Activated CD4-positive, alpha-beta T cell treated with anti-CD3 and anti-CD28 coated beads, Interleukin-2, amount 10 ng/mL, durations not matched to agents 7 days and 5 days (primary cell): Measurements from ENCODE around the gene GFPT2. TPM values are rescaled to one million over a fixed set of nuclear protein-coding genes. Genes with fewer than 3 reads are reported as not detected.
"Not testable (repeated sequence)": the region's sequence is repeated elsewhere in the genome, so short reads cannot be mapped to it uniquely, and the experiment has no call there.

Source experiments
- CTCF ChIA-PET: fragments of 350-600 bp; sonication (Branson Sonifier 250); formaldehyde crosslinking; loops from one replicate; lab custom pipeline; 2021; ENCODE audit warnings: antibody characterized with exemption; lab: Charles Lee
- POLR2A ChIA-PET: fragments of 350-600 bp; sonication (Branson Sonifier 250); formaldehyde crosslinking; loops from one replicate; lab custom pipeline; 2021; ENCODE audit warnings: antibody characterized with exemption; lab: Charles Lee
- DNase-seq: peaks from one replicate; pipeline ENCODE4 v3.0.0-alpha.2; 2020
- H3K27ac Mint-ChIP-seq: one replicate; pipeline ENCODE4 v1.8.0; 2021; ENCODE audit warnings: mild to moderate bottlenecking, moderate library complexity, mixed read lengths
- H3K27me3 Mint-ChIP-seq: one replicate; pipeline ENCODE4 v1.8.0; 2021; ENCODE audit warnings: mixed read lengths
- H3K36me3 Mint-ChIP-seq: one replicate; pipeline ENCODE4 v1.8.0; 2021; ENCODE audit warnings: low read depth, mixed read lengths
- H3K4me1 Mint-ChIP-seq: one replicate; pipeline ENCODE4 v1.8.0; 2021; ENCODE audit warnings: mixed read lengths
- H3K4me3 Mint-ChIP-seq: one replicate; pipeline ENCODE4 v1.8.0; 2021; ENCODE audit warnings: mild to moderate bottlenecking, moderate library complexity, mixed read lengths
- H3K9me3 Mint-ChIP-seq: one replicate; pipeline ENCODE4 v1.8.0; 2021; ENCODE audit warnings: mixed read lengths
- total RNA-seq, 2 experiments: library from RNA; stranded (reverse); gene quantifications; one replicate each; pipeline ENCODE4 v1.2.3, GENCODE V29; 2021

Gene GFPT2
- total RNA-seq, 2 experiments from 2014 or later = 0.12 TPM; not detected in 1

DNA sequence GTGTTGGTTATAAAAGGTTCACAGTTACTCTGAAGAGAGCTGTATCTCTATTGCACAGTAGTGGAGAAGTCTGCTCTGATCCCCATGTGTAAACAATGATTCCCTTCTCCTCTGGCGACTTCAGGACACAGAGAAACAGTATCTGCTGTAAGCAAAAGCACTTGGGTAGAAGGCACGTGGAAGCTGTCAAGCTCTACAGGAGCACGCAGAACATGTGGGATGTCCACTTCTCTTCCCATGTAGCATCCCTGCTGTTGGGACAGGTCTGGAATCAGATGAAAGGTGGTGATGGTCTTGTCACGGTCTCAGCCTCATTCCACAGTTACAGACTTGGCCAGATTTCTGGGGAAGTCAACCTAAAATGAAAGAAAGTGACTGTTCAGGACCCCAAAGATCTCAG is 51.9 kb downstream of the GFPT2 start:
- Mint-ChIP-seq H3K4me1 (peaks cover 3% of the 10 kb centered on the region), H3K27me3 (peaks cover 2% of the 10 kb centered on the region), H3K9me3 (no peaks in the 10 kb centered on the region), H3K36me3 (no peaks in the 10 kb centered on the region), H3K27ac (no peak overlapping the region), H3K4me3 (no peak overlapping the region)
- no peak for DNase-seq
- CTCF ChIA-PET = no interaction called here
- POLR2A ChIA-PET = no interaction called here

DNA sequence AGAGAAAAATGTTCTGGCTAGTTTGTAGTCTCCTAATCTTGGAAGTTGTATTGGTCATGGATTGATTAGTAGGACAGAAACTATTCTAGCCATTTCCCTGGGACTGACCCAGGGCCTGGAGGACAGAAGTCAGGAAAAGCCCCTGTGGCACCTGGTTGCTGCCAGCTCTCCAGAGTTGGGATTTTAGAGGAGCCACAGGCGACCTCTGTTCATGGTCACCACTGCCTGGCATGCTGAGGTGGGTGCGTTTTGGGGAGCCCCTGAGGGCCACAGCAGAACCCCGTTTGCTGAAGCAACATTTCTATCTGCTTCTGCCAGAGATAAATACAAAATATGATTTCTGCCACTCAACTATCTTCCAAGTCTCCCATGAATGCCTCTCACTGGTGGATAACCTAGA is 53.6 kb downstream of the GFPT2 start:
- no peak overlapping the region for H3K4me3 Mint-ChIP-seq
- H3K9me3 Mint-ChIP-seq = no peaks in the 10 kb centered on the region
- DNase-seq = no peak
- ChIA-PET POLR2A (no interaction called here), CTCF (no interaction called here)
- peaks cover 3% of the 10 kb centered on the region for H3K4me1 Mint-ChIP-seq
- peaks cover 2% of the 10 kb centered on the region for H3K27me3 Mint-ChIP-seq
- no peak overlapping the region for H3K27ac Mint-ChIP-seq
- H3K36me3 Mint-ChIP-seq = no peaks in the 10 kb centered on the region

DNA sequence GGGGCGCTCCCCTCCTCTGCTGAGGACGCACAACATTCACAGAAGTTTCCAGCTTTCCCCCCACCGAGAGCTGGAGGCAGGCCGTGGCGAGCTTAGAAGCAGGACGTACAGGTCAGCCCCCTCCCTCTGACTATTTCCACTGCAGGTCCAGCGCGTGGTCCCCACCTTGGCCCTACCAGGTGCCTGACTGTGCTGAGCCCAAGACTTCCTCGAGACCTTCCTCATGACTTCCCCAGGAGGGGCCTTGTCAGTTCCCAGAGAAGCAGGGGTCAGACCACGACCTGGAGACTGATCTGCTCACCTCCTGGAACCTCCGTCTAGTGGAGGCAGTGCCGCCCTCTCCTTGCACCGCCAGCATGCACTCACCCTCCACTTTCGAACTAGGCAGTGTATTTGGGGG is 54.1 kb downstream of the GFPT2 start:
- CTCF ChIA-PET, H3K27ac Mint-ChIP-seq, H3K4me3 Mint-ChIP-seq, H3K27me3 Mint-ChIP-seq, DNase-seq, H3K9me3 Mint-ChIP-seq, H3K36me3 Mint-ChIP-seq, H3K4me1 Mint-ChIP-seq, POLR2A ChIA-PET: not testable (repeated sequence)

DNA sequence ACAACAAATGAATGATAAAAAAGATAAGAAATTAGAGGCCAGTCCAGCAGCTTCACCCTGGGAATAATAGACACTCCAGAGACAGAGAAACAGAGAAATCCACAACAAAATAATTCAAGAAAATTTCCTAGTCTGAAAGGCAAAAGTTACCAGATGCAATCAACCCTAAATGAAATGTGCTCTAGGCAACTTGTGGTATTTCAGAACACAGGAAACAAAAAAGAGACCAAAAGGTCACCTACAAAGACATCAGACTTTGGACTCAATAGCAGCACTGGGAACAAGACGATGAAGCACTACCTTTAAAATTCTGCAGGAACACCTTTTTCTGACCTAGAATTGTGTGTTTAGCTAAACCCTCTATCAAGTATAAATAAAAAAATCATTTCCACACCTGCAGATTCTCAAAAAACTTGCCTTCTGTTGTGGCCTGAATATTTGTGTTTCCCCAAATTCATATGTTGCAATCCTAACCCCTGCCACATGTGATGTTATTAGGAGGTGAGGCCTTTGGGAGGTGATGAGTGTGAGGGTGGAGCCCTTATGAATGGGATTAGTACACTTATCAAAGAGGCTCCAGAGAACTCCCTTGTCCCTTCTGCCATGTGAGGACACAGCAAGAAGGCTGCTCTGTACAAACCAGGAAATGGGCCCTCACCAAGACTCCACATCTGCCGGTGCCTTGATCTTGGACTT is 55.4 kb downstream of the GFPT2 start:
- Mint-ChIP-seq H3K4me3 (no peak overlapping the region), H3K9me3 (no peaks in the 10 kb centered on the region), H3K4me1 (peaks cover 16% of the 10 kb centered on the region), H3K27ac (no peak overlapping the region), H3K36me3 (no peaks in the 10 kb centered on the region), H3K27me3 (peaks cover 2% of the 10 kb centered on the region)
- CTCF ChIA-PET = no interaction called here
- POLR2A ChIA-PET = no interaction called here
- DNase-seq = no peak

DNA sequence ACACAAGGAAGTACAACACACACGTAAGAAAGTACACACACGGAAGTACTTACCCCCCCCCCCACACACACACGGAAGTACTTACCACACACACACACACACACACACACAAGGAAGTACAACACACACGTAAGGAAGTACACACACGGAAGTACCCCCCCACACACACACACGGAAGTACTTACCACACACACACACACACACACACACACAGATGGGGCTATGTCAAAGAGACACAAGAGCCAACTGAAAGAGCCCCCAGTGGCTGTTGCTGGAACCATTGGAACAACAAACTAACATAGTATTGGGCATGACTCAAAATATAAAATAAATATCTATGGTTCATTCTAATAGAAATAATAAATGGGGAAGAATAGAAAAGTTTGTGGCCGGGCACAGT is 56.4 kb downstream of the GFPT2 start:
- ChIA-PET POLR2A (no interaction called here), CTCF (interaction anchor here (4.7 kb wide), 1 partner anchor 18 kb away, joined by 40 read pairs; no protein-coding TSS in a partner anchor)
- no peak for DNase-seq
- Mint-ChIP-seq H3K4me1 (peaks cover 19% of the 10 kb centered on the region), H3K9me3 (no peaks in the 10 kb centered on the region), H3K36me3 (no peaks in the 10 kb centered on the region), H3K4me3 (no peak overlapping the region), H3K27ac (no peak overlapping the region), H3K27me3 (peaks cover 2% of the 10 kb centered on the region)

DNA sequence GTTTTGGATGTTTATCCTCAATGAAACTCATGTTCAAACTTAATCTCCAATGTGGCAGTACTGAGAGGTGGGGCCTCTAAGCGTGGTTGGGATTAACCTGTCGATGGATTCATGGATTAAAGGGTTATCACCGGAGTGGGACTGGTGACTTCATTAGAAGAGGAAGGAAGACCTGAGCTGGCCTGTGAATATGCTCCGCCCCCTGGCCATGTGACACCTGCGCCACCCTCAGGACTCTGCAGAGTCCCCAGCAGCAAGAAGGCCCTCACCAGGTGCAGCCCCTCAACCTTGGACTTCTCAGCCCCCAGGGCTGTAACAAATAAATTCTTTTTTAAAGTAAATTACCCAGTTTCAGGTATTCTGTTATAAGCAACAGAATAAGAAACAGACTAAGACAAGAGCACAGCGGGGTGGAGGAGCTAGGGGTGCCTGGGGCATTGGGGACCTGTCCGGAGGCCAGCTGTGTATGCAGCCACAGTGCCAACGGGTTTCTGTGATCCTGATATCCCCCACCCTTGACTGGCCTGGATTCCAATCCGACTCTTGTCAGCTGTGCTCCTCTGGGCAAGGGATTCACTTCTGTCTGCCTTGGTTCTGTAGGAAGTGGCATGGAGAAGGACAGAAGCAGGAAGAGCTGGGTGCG is 58.1 kb downstream of the GFPT2 start:
- CTCF ChIA-PET = interaction anchor here (1.1 to 4.7 kb wide), 6 partner anchors 11 to 178 kb away, joined by 3 to 40 read pairs (median 4); no protein-coding TSS in a partner anchor
- no peak overlapping the region for H3K4me3 Mint-ChIP-seq
- DNase-seq = no peak
- H3K27ac Mint-ChIP-seq = no peak overlapping the region
- peaks cover 29% of the 10 kb centered on the region for H3K4me1 Mint-ChIP-seq
- POLR2A ChIA-PET = no interaction called here
- peaks cover 2% of the 10 kb centered on the region for H3K27me3 Mint-ChIP-seq
- no peaks in the 10 kb centered on the region for H3K9me3 Mint-ChIP-seq
- peaks cover 9% of the 10 kb centered on the region for H3K36me3 Mint-ChIP-seq

DNA sequence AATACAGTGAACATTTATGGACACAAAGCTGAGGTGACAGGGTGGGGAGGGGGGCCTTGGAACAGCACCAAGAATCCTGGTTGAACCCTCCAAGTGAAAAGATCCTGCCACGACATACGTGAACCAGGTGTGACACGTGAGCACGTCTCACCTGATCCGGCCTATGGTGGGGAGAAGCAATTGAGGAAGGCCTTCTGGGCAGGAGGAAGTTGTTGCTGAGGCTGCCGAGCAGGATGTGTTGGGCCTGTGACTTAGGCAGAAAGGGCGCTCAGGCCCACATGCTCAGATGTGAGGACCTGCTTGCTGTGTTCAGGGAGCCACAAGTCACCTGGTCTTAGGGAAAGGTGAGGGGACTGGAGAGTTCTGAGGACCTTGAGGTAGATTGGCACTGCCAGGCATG is 58.7 kb downstream of the GFPT2 start:
- Mint-ChIP-seq H3K27me3 (peaks cover 2% of the 10 kb centered on the region), H3K9me3 (no peaks in the 10 kb centered on the region), H3K36me3 (peaks cover 9% of the 10 kb centered on the region), H3K4me3 (no peak overlapping the region), H3K4me1 (peaks cover 33% of the 10 kb centered on the region), H3K27ac (no peak overlapping the region)
- no peak for DNase-seq
- ChIA-PET CTCF (interaction anchor here (0.8 to 4.7 kb wide), 8 partner anchors 9 to 179 kb away, joined by 3 to 40 read pairs (median 4); no protein-coding TSS in a partner anchor), POLR2A (no interaction called here)

DNA sequence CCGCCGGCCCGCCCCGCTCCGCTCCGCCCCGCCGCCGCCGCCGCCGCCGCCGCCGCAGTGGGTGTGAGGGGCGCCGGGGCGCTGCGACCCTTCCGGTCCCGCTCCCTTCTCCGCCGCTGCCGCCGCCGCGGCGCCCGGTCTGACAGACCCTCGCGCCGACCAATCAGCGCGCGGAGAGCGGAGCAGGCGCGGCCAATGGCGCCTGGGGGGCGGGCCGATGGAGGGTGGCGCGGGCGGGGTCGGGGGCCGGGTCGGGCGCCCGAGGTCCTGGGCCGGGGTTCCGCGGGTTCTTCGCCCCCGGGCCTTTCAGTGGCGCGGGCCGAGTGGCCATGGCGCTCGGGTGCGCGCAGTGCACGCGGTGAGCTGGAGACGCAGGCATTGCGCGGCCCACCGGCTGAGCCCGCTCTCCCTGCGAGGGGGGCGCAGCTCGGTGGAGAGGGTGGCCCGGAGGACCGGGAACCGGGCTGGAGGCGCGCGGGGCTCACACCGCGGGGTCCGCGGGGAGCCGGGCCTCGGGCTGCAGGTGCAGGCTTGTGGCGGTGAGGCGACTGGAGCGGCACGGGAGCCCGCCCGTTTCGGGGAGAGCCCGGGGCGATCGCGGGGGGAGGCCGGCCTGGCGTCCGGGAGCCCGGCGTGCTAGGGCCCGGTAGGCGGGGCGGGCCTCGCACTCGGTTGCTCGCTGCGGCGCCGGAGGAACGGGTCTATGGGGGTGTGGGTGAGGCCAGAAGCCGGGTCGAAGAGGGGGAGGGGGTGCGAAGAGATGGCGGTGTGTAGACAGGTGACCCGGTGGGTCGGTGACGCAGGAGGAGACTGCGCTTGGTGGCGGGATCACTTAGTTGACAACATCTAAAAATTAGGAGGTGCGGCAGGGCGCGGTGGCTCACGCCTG is 60.9 kb downstream of the GFPT2 start, which contains the start of gene MAPK9:
MAPK9 (minus strand) TSS at position 141 of the 889 bp plus-strand sequence. CDS start 11,522 bp downstream, outside the sequence.
- peaks cover 34% of the 10 kb centered on the region for H3K4me1 Mint-ChIP-seq
- H3K4me3 Mint-ChIP-seq = peak within 1 kb of the TSS; percentile 95
- ChIA-PET POLR2A (no interaction called here), CTCF (interaction anchor here (0.6 to 4.7 kb wide), 8 partner anchors 10 to 163 kb away, joined by 3 to 40 read pairs (median 4); no protein-coding TSS in a partner anchor)
- peaks cover under 1% of the 10 kb centered on the region for H3K9me3 Mint-ChIP-seq
- peak; percentile 83 for DNase-seq
- H3K27ac Mint-ChIP-seq = peak within 1 kb of the TSS; percentile 100
- H3K36me3 Mint-ChIP-seq = peaks cover 12% of the 10 kb centered on the region
- no peaks in the 10 kb centered on the region for H3K27me3 Mint-ChIP-seq

DNA sequence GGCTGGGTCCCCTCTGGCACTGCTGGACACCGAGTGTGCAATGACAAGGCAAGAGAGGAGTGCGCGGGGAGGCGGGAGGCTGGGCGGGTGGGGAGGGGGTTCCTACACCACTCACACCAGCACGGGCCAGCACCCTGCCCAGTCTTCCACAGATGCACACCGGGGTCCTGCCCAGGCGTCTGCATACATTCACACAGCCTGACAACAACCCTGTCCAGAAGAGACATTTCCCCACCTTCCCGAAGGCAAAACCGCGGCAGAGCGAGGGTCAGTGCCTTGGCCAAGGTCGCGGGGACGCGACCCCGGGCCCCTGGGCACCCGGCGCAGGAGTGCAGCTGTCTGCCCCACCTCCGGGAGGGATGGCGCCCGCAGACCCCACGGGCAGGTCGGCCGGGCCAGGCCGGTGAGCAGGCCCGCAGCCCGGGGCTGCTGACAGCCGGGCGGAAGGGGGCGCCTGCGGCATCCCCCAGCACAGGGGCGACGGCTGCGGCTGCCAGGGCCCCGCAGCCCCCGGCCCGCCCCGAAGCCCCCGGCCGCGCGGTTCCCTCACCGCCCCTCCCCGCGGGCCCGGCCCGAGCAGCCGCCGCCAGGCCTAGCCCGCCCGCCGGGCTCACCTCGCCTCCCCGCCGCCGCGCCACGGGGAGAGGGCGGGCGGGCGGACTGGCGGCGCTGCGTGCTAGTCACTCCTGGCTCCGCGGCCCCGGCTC is 61.7 kb downstream of the GFPT2 start:
- no peaks in the 10 kb centered on the region for H3K27me3 Mint-ChIP-seq
- peak overlapping the region; percentile 93 for H3K27ac Mint-ChIP-seq
- H3K36me3 Mint-ChIP-seq = peaks cover 20% of the 10 kb centered on the region
- H3K9me3 Mint-ChIP-seq = peaks cover 8% of the 10 kb centered on the region
- H3K4me1 Mint-ChIP-seq = peaks cover 34% of the 10 kb centered on the region
- ChIA-PET POLR2A (no interaction called here), CTCF (interaction anchor here (0.5 kb wide), 1 partner anchor 532 kb away, joined by 3 read pairs; no protein-coding TSS in a partner anchor)
- H3K4me3 Mint-ChIP-seq = peak overlapping the region; percentile 86
- DNase-seq = no peak

DNA sequence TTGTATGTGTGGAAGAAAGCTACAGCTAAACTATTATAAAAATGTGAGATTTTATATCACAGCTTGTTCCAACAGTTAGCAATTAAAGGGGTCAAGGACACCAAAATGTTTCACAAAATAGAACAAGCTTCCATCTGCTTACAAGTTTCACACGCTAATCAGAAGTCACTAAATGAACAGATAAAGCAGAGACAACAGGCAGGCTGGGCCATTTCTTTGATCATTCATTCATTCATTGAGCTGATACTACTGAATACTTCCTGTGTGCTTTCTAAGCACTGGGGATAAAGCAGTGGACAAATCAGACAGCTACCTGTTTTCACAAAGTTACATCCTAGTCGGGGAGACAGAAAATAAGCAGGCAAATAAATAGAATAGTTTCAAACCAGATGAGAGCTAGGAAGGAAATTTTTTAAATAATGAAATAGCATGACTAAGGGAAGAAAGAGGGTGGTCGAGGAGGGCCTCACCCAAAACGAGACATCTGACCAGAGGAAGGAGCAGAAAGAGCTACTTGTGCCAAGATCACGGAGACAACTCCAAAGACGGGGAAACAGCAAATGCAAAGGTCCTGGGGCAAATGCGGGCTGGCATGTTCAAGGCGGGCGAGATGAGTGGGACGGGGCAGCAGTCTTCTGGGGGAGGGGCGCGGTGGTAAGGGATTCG is 62.4 kb downstream of the GFPT2 start:
- Mint-ChIP-seq H3K36me3 (peaks cover 23% of the 10 kb centered on the region), H3K4me3 (peak overlapping the region; percentile 86), H3K9me3 (peaks cover 8% of the 10 kb centered on the region), H3K27ac (peak overlapping the region; percentile 93), H3K4me1 (peaks cover 34% of the 10 kb centered on the region), H3K27me3 (no peaks in the 10 kb centered on the region)
- ChIA-PET POLR2A (no interaction called here), CTCF (interaction anchor here (0.5 kb wide), 1 partner anchor 532 kb away, joined by 3 read pairs; no protein-coding TSS in a partner anchor)
- no peak for DNase-seq

DNA sequence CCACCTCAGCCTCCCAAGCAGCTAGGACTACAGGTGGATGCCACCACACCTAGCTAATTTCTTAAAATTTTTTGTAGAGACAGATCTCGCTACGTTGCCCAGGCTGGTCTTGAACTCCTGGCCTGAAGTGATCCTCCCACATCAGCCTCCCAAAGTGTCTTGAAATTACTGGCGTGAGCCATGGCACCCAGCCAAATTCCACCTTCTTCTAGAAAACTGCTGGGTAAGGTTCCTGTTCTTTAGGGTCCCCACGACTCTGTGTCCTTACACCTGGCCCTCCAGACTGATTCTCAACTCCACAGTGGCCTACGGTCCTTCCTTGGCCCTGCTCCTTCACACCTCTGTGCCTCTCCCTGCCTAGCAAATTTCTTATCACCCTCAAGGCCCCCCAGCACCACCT is 63.2 kb downstream of the GFPT2 start:
- ChIA-PET POLR2A (no interaction called here), CTCF (interaction anchor here (0.8 kb wide), 1 partner anchor 26 kb away, joined by 3 read pairs; no protein-coding TSS in a partner anchor)
- H3K27ac Mint-ChIP-seq = no peak overlapping the region
- no peaks in the 10 kb centered on the region for H3K27me3 Mint-ChIP-seq
- H3K36me3 Mint-ChIP-seq = peaks cover 29% of the 10 kb centered on the region
- H3K9me3 Mint-ChIP-seq = peaks cover 8% of the 10 kb centered on the region
- H3K4me3 Mint-ChIP-seq = peak overlapping the region; percentile 86
- DNase-seq = no peak
- H3K4me1 Mint-ChIP-seq = peaks cover 34% of the 10 kb centered on the region
